ENCODE results near the gene RNF135.

- TF ChIP-seq CTCF (IDR thresholded peaks at IDR 0.05; ENCODE audit: low read depth, low read length) (no peak), EZH2phosphoT487 (IDR thresholded peaks at IDR 0.05; ENCODE audit: low read depth) (no peak)
Measured at GRCh38 chr17:30975042-30975820, 4.4 kb downstream of the RNF135 start.
